A673 (cell line): ENCODE results near the gene RYR1. TPM values are rescaled to one million over a fixed set of nuclear protein-coding genes. Genes with fewer than 3 reads are reported as not detected.

ENCODE experiments used
- BruUV-seq: library from RNA; stranded (reverse); fragments of 400-500 nt; replicated peaks from 2 replicates; lab custom pipeline; 2021; lab: Mats Ljungman, UMichigan
- CTCF ChIA-PET: fragments of 300-600 bp; sonication (Branson Sonifier 250); formaldehyde crosslinking; loops from one replicate; lab custom pipeline; 2022; ENCODE audit warnings: antibody characterized with exemption; lab: Charles Lee
- POLR2A ChIA-PET: fragments of 300-600 bp; sonication (Branson Sonifier 250); formaldehyde crosslinking; loops from one replicate; lab custom pipeline; 2022; ENCODE audit warnings: antibody characterized with exemption; ENCODE audit not compliant: low non-redundant PET; lab: Charles Lee
- DNase-seq: peaks from one replicate; pipeline ENCODE4 v3.0.0-alpha.2; 2015; ENCODE audit warnings: low spot score
- H3K27ac ChIP-seq: fragments of 200-600 bp; sonication (generic); 2 replicates; pipeline ENCODE4 v1.5.1; 2016; ENCODE audit warnings: mixed run types, low read depth, mild to moderate bottlenecking, mixed read lengths, antibody characterized with exemption, low read length; ENCODE audit not compliant: poor library complexity, severe bottlenecking
- H3K27me3 ChIP-seq: fragments of 200-600 bp; sonication (generic); replicated peaks from 2 replicates; pipeline ENCODE4 v1.6.1; 2017; ENCODE audit warnings: mixed run types, low read depth, mild to moderate bottlenecking, mixed read lengths, antibody characterized with exemption, low read length; ENCODE audit not compliant: insufficient read depth, poor library complexity
- H3K36me3 ChIP-seq: fragments of 200-600 bp; sonication (generic); 2 replicates; pipeline ENCODE4 v1.6.1; 2016; ENCODE audit warnings: mixed run types, mild to moderate bottlenecking, mixed read lengths, antibody characterized with exemption, low read length; ENCODE audit not compliant: insufficient read depth, poor library complexity, severe bottlenecking
- H3K4me1 ChIP-seq: fragments of 200-600 bp; sonication (generic); 2 replicates; pipeline ENCODE4 v1.6.1; 2017; ENCODE audit warnings: mixed run types, mild to moderate bottlenecking, mixed read lengths, antibody characterized with exemption, low read length; ENCODE audit not compliant: insufficient read depth, poor library complexity, severe bottlenecking
- H3K4me3 ChIP-seq: fragments of 200-600 bp; sonication (generic); 2 replicates; pipeline ENCODE4 v1.5.1; 2016; ENCODE audit warnings: low read depth, mixed run types, mild to moderate bottlenecking, mixed read lengths, low read length; ENCODE audit not compliant: poor library complexity, severe bottlenecking
- H3K9me3 ChIP-seq: fragments of 200-600 bp; sonication (generic); 2 replicates; pipeline ENCODE4 v1.6.1; 2016; ENCODE audit warnings: mixed run types, low read depth, mild to moderate bottlenecking, mixed read lengths, antibody characterized with exemption, low read length; ENCODE audit not compliant: poor library complexity, severe bottlenecking
- EZH2 ChIP-seq: fragments of 200-600 bp; sonication (generic); IDR thresholded peaks from 2 replicates; pipeline ENCODE4 v1.6.1; 2017; ENCODE audit warnings: borderline replicate concordance, low read depth, mild to moderate bottlenecking, mixed read lengths, antibody characterized with exemption, low read length; ENCODE audit not compliant: poor library complexity, severe bottlenecking
- intact Hi-C: fragments of 100-400 bp; cut with micrococcal nuclease; formaldehyde crosslinking; loops from one replicate; pipeline ENCODE4 v1.10.0; 2022; ENCODE audit not compliant: unreplicated experiment
- total RNA-seq: library from RNA; stranded (reverse); gene quantifications from 2 replicates; pipeline ENCODE4 v1.2.3, GENCODE V29; 2021
- TF ChIP-seq, protein P1 (sequence below): fragments of 300-800, 200-600 bp; sonication (generic); conservative IDR thresholded peaks from 2 replicates; pipeline ENCODE4 v1.5.1; 2017; ENCODE audit warnings: low read depth, mild to moderate bottlenecking, antibody characterized with exemption, low read length, moderate library complexity, mixed read lengths

RYR1 gene
- total RNA-seq, 1 experiment from 2014 or later: 0.28 TPM

DNA sequence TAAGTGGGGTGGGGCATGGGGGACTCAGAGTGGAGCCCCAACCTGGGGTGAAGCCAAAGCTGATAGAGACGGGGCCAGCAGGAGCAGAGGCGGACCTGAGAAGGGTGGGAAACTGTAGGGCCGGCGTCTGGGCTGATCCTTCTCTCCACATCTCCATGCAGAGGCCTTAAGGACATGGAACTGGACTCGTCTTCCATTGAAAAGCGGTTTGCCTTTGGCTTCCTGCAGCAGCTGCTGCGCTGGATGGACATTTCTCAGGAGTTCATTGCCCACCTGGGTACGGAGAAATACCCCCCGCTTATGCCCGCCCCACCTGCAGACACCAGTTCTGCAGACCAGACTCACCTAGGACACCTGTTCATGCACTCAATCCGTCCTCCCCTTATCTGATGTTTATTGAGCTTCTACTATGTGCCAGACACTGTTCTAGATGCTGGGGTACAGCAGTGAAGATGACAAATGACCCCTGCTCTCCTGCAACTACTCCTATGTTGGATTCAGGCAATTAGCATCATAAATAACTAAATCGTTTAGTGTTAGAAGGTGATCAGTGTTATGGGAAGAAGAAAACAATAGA, 74.1 kb downstream of the RYR1 start:
- Histone ChIP-seq H3K27ac (no peak overlapping the region), H3K36me3 (no peaks in the 10 kb centered on the region), H3K27me3 (no peaks in the 10 kb centered on the region), H3K9me3 (no peaks in the 10 kb centered on the region), H3K4me1 (peaks cover 5% of the 10 kb centered on the region), H3K4me3 (no peak overlapping the region)
- ChIA-PET CTCF (no interaction called here), POLR2A (no interaction called here)
- no peak for DNase-seq
- intact Hi-C loops: no loop called here
- TF ChIP-seq EZH2: no peak
- TF ChIP-seq, protein P1, sequence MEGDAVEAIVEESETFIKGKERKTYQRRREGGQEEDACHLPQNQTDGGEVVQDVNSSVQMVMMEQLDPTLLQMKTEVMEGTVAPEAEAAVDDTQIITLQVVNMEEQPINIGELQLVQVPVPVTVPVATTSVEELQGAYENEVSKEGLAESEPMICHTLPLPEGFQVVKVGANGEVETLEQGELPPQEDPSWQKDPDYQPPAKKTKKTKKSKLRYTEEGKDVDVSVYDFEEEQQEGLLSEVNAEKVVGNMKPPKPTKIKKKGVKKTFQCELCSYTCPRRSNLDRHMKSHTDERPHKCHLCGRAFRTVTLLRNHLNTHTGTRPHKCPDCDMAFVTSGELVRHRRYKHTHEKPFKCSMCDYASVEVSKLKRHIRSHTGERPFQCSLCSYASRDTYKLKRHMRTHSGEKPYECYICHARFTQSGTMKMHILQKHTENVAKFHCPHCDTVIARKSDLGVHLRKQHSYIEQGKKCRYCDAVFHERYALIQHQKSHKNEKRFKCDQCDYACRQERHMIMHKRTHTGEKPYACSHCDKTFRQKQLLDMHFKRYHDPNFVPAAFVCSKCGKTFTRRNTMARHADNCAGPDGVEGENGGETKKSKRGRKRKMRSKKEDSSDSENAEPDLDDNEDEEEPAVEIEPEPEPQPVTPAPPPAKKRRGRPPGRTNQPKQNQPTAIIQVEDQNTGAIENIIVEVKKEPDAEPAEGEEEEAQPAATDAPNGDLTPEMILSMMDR: no peak
- BruUV-seq: no TSS peak

DNA sequence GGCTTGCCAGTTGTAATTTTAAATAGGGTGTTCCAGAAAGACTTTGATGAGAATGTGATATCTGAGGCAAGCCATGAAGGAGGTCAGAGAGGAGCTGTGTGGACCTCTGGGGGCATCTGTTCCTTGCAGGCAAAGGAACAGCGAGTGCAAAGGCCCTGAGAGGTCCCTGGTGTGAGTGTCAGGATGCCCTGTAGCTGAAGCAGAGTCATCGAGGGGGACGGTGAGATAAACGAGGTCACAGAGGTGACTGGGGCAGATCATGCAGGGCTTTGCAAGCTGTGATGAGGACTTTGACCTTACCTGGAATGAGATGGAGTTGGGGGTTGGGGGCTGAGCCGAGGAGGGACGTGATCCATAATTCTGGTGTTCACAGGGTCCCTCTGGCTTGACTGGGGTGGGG, 75.0 kb downstream of the RYR1 start:
- Histone ChIP-seq H3K36me3 (no peaks in the 10 kb centered on the region), H3K4me3 (no peak overlapping the region), H3K4me1 (peaks cover 5% of the 10 kb centered on the region), H3K9me3 (no peaks in the 10 kb centered on the region), H3K27ac (no peak overlapping the region), H3K27me3 (no peaks in the 10 kb centered on the region)
- DNase-seq: no peak
- intact Hi-C loops: no loop called here
- no peak for TF ChIP-seq EZH2
- TF ChIP-seq, protein P1: no peak
- POLR2A ChIA-PET: no interaction called here
- CTCF ChIA-PET: no interaction called here
- no TSS peak for BruUV-seq

DNA sequence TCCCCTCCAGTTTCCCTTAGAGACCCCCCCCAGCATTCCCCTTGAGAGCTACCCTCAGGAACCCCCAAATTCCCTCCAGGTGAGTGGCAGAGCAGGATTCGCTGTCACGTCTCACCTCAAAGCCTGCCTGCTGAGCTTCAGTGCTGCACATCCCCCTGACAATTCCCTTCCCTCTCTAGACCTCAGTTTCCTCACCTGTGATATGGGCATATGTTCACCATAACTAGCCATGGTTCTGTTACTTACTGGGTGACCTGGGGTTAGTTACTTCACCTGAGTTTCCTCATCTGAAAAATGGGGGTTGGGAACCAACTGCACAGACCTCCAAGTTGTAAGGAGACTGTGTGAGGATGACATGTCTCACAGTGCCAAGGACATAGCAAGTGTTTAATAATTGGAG, 75.5 kb downstream of the RYR1 start:
- H3K36me3 ChIP-seq: no peaks in the 10 kb centered on the region
- H3K4me1 ChIP-seq: peaks cover 5% of the 10 kb centered on the region
- no TSS peak for BruUV-seq
- no peaks in the 10 kb centered on the region for H3K27me3 ChIP-seq
- no peak for DNase-seq
- no peaks in the 10 kb centered on the region for H3K9me3 ChIP-seq
- intact Hi-C loops: no loop called here
- TF ChIP-seq, protein P1: no peak
- TF ChIP-seq EZH2: no peak
- H3K4me3 ChIP-seq: no peak overlapping the region
- no peak overlapping the region for H3K27ac ChIP-seq
- ChIA-PET CTCF (no interaction called here), POLR2A (no interaction called here)
